WTC11 (cell line): ENCODE measurements around the gene HUS1.

Experiments used
- CTCF ChIP-seq: fragments of 200-600 bp; IDR thresholded peaks from 2 replicates; pipeline ENCODE4 v1.8.0; 2022; ENCODE audit warnings: antibody characterized with exemption
- JAZF1 ChIP-seq: fragments of 250-450 bp; sonication (Bioruptor Pico); IDR thresholded peaks from 2 replicates; pipeline ENCODE4 v1.9.0; 2021; ENCODE audit warnings: moderate library complexity, mild to moderate bottlenecking, inconsistent platforms
- NFYB ChIP-seq: sonication (generic); formaldehyde crosslinking; conservative IDR thresholded peaks from 2 replicates; pipeline ENCODE4 v1.8.0; 2022; ENCODE audit warnings: low read depth, missing genetic modification reagents
- USF2 ChIP-seq: sonication (generic); formaldehyde crosslinking; IDR thresholded peaks from 2 replicates; pipeline ENCODE4 v1.8.1; 2023; ENCODE audit warnings: mild to moderate bottlenecking, missing genetic modification reagents, moderate library complexity

GRCh38 chr7:47915616-47915976 lies 63.8 kb downstream of the HUS1 start:
- TF ChIP-seq JAZF1 (CRISPR knock-in tag) (no peak), NFYB (CRISPR knock-in tag) (no peak), USF2 (CRISPR knock-in tag) (no peak), CTCF (no peak)
